BE2C (cell line): ENCODE measurements around the gene BMP8B.
A peak's percentile ranks its signal among the peaks of the same experiment; 100 is the strongest.

Source experiments
- DNase-seq: peaks from one replicate; pipeline ENCODE4 v3.0.0-alpha.2; 2020
- H3K27me3 ChIP-seq: fragments of 250-450 bp; sonication (Bioruptor Pico); 2 replicates; pipeline ENCODE4 v1.5.1; 2020; ENCODE audit warnings: mild to moderate bottlenecking
- H3K36me3 ChIP-seq: fragments of 250-450 bp; sonication (Bioruptor Pico); 2 replicates; pipeline ENCODE4 v1.5.1; 2020; ENCODE audit warnings: mild to moderate bottlenecking
- H3K4me1 ChIP-seq: fragments of 250-450 bp; sonication (Bioruptor Pico); 2 replicates; pipeline ENCODE4 v1.5.1; 2020
- H3K4me3 ChIP-seq: 2 replicates; pipeline ENCODE4 v1.5.1; 2011; ENCODE audit warnings: low read depth, low read length
- H3K9me3 ChIP-seq: fragments of 250-450 bp; sonication (Bioruptor Pico); 2 replicates; pipeline ENCODE4 v1.5.1; 2020
- CTCF ChIP-seq: IDR thresholded peaks from 2 replicates; pipeline ENCODE4 v1.5.1; 2012; ENCODE audit warnings: mild to moderate bottlenecking, low read depth, low read length

The BMP8B gene

GRCh38 chr1:39727932-39728317 is 60.7 kb downstream of the BMP8B start:
- Histone ChIP-seq H3K36me3 (no peaks in the 10 kb centered on the region), H3K4me3 (no peak overlapping the region), H3K9me3 (no peaks in the 10 kb centered on the region), H3K4me1 (no peaks in the 10 kb centered on the region), H3K27me3 (no peaks in the 10 kb centered on the region)
- no peak for TF ChIP-seq CTCF
- DNase-seq = no peak

GRCh38 chr1:39727221-39727931 is 61.3 kb downstream of the BMP8B start:
- no peaks in the 10 kb centered on the region for H3K9me3 ChIP-seq
- H3K4me1 ChIP-seq = no peaks in the 10 kb centered on the region

GRCh38 chr1:39726600-39726999 is 62.1 kb downstream of the BMP8B start:
- no peak for TF ChIP-seq CTCF
- DNase-seq = no peak
- Histone ChIP-seq H3K4me3 (no peak overlapping the region), H3K4me1 (no peaks in the 10 kb centered on the region), H3K27me3 (no peaks in the 10 kb centered on the region), H3K9me3 (no peaks in the 10 kb centered on the region), H3K36me3 (no peaks in the 10 kb centered on the region)

More at GRCh38 chr1:39727221-39727931, 61.3 kb downstream of the BMP8B start:
- H3K4me3 ChIP-seq = no peak overlapping the region
- no peaks in the 10 kb centered on the region for H3K27me3 ChIP-seq
- TF ChIP-seq CTCF = no peak
- no peaks in the 10 kb centered on the region for H3K36me3 ChIP-seq
- DNase-seq = no peak

- no peak for DNase-seq
- no peaks in the 10 kb centered on the region for H3K27me3 ChIP-seq
- no peaks in the 10 kb centered on the region for H3K36me3 ChIP-seq
- no peak for TF ChIP-seq CTCF
- no peaks in the 10 kb centered on the region for H3K4me1 ChIP-seq
- H3K9me3 ChIP-seq = no peaks in the 10 kb centered on the region
- no peak overlapping the region for H3K4me3 ChIP-seq
Observed at GRCh38 chr1:39722495-39722894, 66.2 kb downstream of the BMP8B start.

GRCh38 chr1:39721664-39722063 is 67.0 kb downstream of the BMP8B start:
- Histone ChIP-seq H3K4me3 (no peak overlapping the region), H3K36me3 (no peaks in the 10 kb centered on the region), H3K4me1 (no peaks in the 10 kb centered on the region), H3K27me3 (no peaks in the 10 kb centered on the region), H3K9me3 (no peaks in the 10 kb centered on the region)
- no peak for TF ChIP-seq CTCF
- no peak for DNase-seq

GRCh38 chr1:39720094-39720999 is 68.3 kb downstream of the BMP8B start:
- no peak for DNase-seq
- Histone ChIP-seq H3K36me3 (no peaks in the 10 kb centered on the region), H3K4me3 (no peak overlapping the region), H3K4me1 (no peaks in the 10 kb centered on the region), H3K9me3 (no peaks in the 10 kb centered on the region), H3K27me3 (no peaks in the 10 kb centered on the region)
- TF ChIP-seq CTCF = peak; percentile 36; the same call in 1 of the 2 replicates
